BLaER1 (cell line): Measurements from ENCODE around the gene RAD23A.

Source experiments
- H3K27ac ChIP-seq: shearing (Covaris generic); formaldehyde crosslinking; 2 replicates; pipeline ENCODE4 v1.8.1; 2022
- H3K27me3 ChIP-seq: shearing (Covaris generic); formaldehyde crosslinking; 2 replicates; pipeline ENCODE4 v1.8.1; 2022
- H3K36me3 ChIP-seq: shearing (Covaris generic); formaldehyde crosslinking; 2 replicates; pipeline ENCODE4 v1.8.1; 2022
- H3K4me1 ChIP-seq: shearing (Covaris generic); formaldehyde crosslinking; 2 replicates; pipeline ENCODE4 v1.8.1; 2022
- H3K4me2 ChIP-seq: shearing (Covaris generic); formaldehyde crosslinking; 2 replicates; pipeline ENCODE4 v1.8.1; 2022
- H3K4me3 ChIP-seq: shearing (Covaris generic); formaldehyde crosslinking; 2 replicates; pipeline ENCODE4 v1.8.1; 2022
- H3K9ac ChIP-seq: shearing (Covaris generic); formaldehyde crosslinking; 2 replicates; pipeline ENCODE4 v1.8.1; 2022
- H3K9me3 ChIP-seq: shearing (Covaris generic); formaldehyde crosslinking; 2 replicates; pipeline ENCODE4 v1.8.1; 2022
- H4K20me1 ChIP-seq: shearing (Covaris generic); formaldehyde crosslinking; 2 replicates; pipeline ENCODE4 v1.8.1; 2022
- Cebpa-rat ChIP-seq: shearing (Covaris generic); IDR thresholded peaks from 2 replicates; pipeline ENCODE4 v1.8.1; 2022

Gene RAD23A

GRCh38 chr19:12922959-12923358, 22.7 kb upstream of the RAD23A start:
- Histone ChIP-seq H3K4me3 (no peak overlapping the region), H4K20me1 (0 out of 2 replicates have a peak, but pooled peaks cover 8% of the 10 kb centered on the region), H3K27ac (no peak overlapping the region), H3K4me2 (no peak overlapping the region), H3K27me3 (no peaks in the 10 kb centered on the region), H3K9ac (no peak overlapping the region), H3K4me1 (peaks cover 15% of the 10 kb centered on the region; the same call in 1 of the 2 replicates), H3K9me3 (no peaks in the 10 kb centered on the region), H3K36me3 (peaks cover 70% of the 10 kb centered on the region)
- no peak for TF ChIP-seq Cebpa-rat

GRCh38 chr19:12924621-12925310, 20.9 kb upstream of the RAD23A start:
- Histone ChIP-seq H3K9ac (no peak overlapping the region), H3K36me3 (peaks cover 88% of the 10 kb centered on the region)

GRCh38 chr19:12930002-12930645, 15.5 kb upstream of the RAD23A start:
- Histone ChIP-seq H3K27me3 (no peaks in the 10 kb centered on the region), H3K27ac (no peak overlapping the region), H3K4me2 (no peak overlapping the region), H3K9ac (no peak overlapping the region), H3K4me1 (peaks cover 23% of the 10 kb centered on the region), H3K36me3 (peaks cover 69% of the 10 kb centered on the region), H4K20me1 (peaks cover 39% of the 10 kb centered on the region), H3K4me3 (no peak overlapping the region), H3K9me3 (no peaks in the 10 kb centered on the region)
- no peak for TF ChIP-seq Cebpa-rat

More at GRCh38 chr19:12924621-12925310, 20.9 kb upstream of the RAD23A start:
- Histone ChIP-seq H4K20me1 (peaks cover 12% of the 10 kb centered on the region; the same call in 1 of the 2 replicates), H3K4me3 (no peak overlapping the region), H3K4me2 (no peak overlapping the region), H3K27ac (no peak overlapping the region), H3K27me3 (no peaks in the 10 kb centered on the region), H3K9me3 (no peaks in the 10 kb centered on the region), H3K4me1 (0 out of 2 replicates have a peak, but pooled peaks cover under 1% of the 10 kb centered on the region)
- TF ChIP-seq Cebpa-rat = no peak

- Histone ChIP-seq H3K9me3 (no peaks in the 10 kb centered on the region), H3K4me3 (peak overlapping the region; percentile 96), H4K20me1 (peaks cover 39% of the 10 kb centered on the region), H3K36me3 (peaks cover 44% of the 10 kb centered on the region), H3K27ac (peak overlapping the region; percentile 92), H3K9ac (peak overlapping the region; percentile 97), H3K4me2 (peak overlapping the region; percentile 100), H3K27me3 (no peaks in the 10 kb centered on the region), H3K4me1 (peaks cover 42% of the 10 kb centered on the region)
- TF ChIP-seq Cebpa-rat = no peak
Measured at GRCh38 chr19:12932392-12933286, 13.0 kb upstream of the RAD23A start.

GRCh38 chr19:12933287-12934072, 12.2 kb upstream of the RAD23A start, which contains the start of gene FARSA:
Gene FARSA, minus strand, starts transcription at chr19:12933711. Its CDS starts 15 bp downstream, at chr19:12933696.
- Histone ChIP-seq H3K4me2 (peak within 1 kb of the TSS; percentile 100), H3K9me3 (no peaks in the 10 kb centered on the region), H4K20me1 (peaks cover 39% of the 10 kb centered on the region), H3K27ac (peak within 1 kb of the TSS; percentile 92), H3K36me3 (peaks cover 35% of the 10 kb centered on the region), H3K9ac (peak within 1 kb of the TSS; percentile 97), H3K4me3 (peak within 1 kb of the TSS; percentile 96), H3K27me3 (no peaks in the 10 kb centered on the region), H3K4me1 (peaks cover 45% of the 10 kb centered on the region)
- TF ChIP-seq Cebpa-rat = no peak

- Histone ChIP-seq H3K4me3 (no peak overlapping the region), H3K27ac (no peak overlapping the region), H3K4me2 (no peak overlapping the region), H4K20me1 (peaks cover 48% of the 10 kb centered on the region), H3K36me3 (peaks cover 29% of the 10 kb centered on the region), H3K9ac (no peak overlapping the region), H3K9me3 (no peaks in the 10 kb centered on the region), H3K27me3 (no peaks in the 10 kb centered on the region), H3K4me1 (peaks cover 52% of the 10 kb centered on the region)
- no peak for TF ChIP-seq Cebpa-rat
Measured at GRCh38 chr19:12935071-12935470, 10.6 kb upstream of the RAD23A start.

- Histone ChIP-seq H3K4me2 (peak overlapping the region; percentile 95), H3K27ac (peak overlapping the region; percentile 98), H3K36me3 (peaks cover 29% of the 10 kb centered on the region), H3K27me3 (no peaks in the 10 kb centered on the region), H3K4me1 (peaks cover 64% of the 10 kb centered on the region), H4K20me1 (peaks cover 48% of the 10 kb centered on the region), H3K4me3 (peak overlapping the region; percentile 99; the same call in 1 of the 2 replicates), H3K9me3 (no peaks in the 10 kb centered on the region), H3K9ac (peak overlapping the region; percentile 80)
- no peak for TF ChIP-seq Cebpa-rat
Measured at GRCh38 chr19:12936582-12936981, 9.1 kb upstream of the RAD23A start.

- Histone ChIP-seq H3K4me2 (peak overlapping the region; percentile 95), H3K9ac (peak overlapping the region; percentile 80), H3K36me3 (peaks cover 32% of the 10 kb centered on the region), H3K9me3 (no peaks in the 10 kb centered on the region), H3K4me3 (peak overlapping the region; percentile 99), H4K20me1 (peaks cover 48% of the 10 kb centered on the region), H3K4me1 (peaks cover 64% of the 10 kb centered on the region), H3K27ac (peak overlapping the region; percentile 98), H3K27me3 (no peaks in the 10 kb centered on the region)
- TF ChIP-seq Cebpa-rat = peak; percentile 76
Measured at GRCh38 chr19:12937093-12937926, 8.4 kb upstream of the RAD23A start.
